NCI-H1092 (cell line): ENCODE results near the gene CAND1.
"Not testable (repeated sequence)": the region's sequence is repeated elsewhere in the genome, so short reads cannot be mapped to it uniquely, and the experiment has no call there.

Source experiments
- DNase-seq: peaks from one replicate; lab custom pipeline; 2025; lab: John Stamatoyannopoulos, UW

Gene CAND1

GRCh38 chr12:67280572-67280971 lies 11.4 kb downstream of the CAND1 start:
- DNase-seq: no peak

DNA sequence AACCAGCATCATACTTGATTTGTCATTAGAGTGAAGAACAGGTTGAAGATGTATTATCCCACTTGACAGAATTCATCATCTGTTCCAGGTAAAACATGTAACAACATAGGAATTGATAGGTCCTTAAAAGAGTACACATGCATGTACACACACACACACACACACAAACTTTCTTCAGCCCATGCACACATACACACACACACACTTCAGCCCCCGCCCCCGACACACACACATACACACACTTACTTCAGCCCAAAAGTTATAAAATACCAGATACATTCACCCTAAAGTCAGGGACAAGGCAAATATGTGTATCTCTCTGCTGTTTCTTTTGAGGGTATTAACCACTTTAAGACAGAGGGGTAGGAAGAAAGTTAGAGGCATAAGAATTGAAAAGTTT lies 15.4 kb downstream of the CAND1 start:
- DNase-seq: no peak

DNA sequence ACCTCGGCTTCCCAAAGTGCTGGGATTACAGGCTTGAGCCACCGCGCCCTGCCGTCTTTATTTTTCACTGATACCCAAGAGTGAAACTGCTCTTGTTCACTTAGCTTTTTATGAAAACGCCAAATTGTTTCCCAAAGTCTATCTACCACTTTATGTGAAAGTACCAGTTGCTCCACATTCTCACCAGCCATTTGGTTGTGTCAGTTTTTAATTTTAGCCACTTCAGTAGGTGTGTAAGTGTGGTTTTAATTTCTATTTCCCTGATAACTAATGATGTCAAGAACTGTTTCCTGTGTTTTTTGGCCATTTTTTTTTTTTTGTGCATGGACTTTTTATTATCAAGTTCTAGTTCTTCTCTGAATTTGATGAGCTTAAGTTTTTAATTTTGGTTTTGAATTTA lies 17.1 kb downstream of the CAND1 start:
- DNase-seq: no peak

GRCh38 chr12:67287311-67287710 lies 18.2 kb downstream of the CAND1 start:
- no peak for DNase-seq

DNA sequence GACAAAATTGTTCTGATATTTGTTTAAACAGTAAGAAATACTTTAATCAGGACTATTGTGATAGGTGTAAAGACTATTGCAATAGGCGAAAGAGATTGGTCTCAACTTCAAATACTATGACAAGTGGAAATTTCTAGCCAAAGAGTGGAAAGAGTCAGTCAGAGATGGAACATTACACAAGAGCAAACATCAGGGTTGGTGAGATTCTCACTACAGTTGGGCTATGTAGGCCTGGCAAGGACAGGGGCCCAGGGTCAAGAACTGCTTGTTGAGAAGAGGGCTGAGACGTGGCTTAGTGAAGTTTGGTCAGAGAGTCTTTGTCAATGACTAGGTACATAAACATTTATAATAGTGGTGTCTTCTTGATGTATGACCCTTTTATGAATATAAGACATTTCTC lies 19.4 kb downstream of the CAND1 start:
- DNase-seq: no peak

- DNase-seq: no peak
These were observed 21.2 kb downstream of the CAND1 start for GRCh38 chr12:67290378-67290777.

- DNase-seq: no peak
These were observed 30.4 kb downstream of the CAND1 start for GRCh38 chr12:67299526-67299925.

DNA sequence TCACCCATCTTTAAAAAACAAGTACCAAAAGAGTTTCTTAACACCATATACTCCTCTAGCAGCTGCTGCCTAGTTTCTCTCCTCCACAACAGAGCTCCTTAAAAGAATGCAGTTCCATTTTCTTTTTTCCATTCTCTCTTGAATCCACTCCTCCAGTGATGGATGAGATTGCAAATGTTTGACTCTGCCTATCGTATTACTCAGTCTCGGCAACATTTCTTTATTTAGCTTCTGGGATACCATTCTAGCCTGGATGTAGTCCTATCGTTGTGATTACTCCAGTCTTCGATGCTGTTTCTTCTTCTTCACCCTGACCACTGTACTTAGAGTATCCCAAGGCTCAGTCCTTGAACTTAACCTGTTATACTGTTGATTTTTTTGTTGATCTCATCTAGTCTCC lies 30.8 kb downstream of the CAND1 start:
- DNase-seq: no peak

DNA sequence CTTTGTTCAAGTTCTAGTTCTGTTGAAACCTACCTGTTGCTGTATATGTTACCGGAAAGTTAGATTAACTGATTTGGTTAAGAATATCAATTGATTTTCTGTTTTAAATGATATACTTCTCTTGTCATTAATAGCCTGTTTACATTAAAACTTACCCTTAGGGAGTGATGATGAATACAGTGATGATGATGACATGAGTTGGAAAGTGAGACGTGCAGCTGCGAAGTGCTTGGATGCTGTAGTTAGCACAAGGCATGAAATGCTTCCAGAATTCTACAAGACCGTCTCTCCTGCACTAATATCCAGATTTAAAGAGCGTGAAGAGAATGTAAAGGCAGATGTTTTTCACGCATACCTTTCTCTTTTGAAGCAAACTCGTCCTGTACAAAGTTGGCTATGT lies 33.0 kb downstream of the CAND1 start:
- DNase-seq: no peak

- no peak for DNase-seq
These were observed 36.4 kb downstream of the CAND1 start for GRCh38 chr12:67305544-67305943.

DNA sequence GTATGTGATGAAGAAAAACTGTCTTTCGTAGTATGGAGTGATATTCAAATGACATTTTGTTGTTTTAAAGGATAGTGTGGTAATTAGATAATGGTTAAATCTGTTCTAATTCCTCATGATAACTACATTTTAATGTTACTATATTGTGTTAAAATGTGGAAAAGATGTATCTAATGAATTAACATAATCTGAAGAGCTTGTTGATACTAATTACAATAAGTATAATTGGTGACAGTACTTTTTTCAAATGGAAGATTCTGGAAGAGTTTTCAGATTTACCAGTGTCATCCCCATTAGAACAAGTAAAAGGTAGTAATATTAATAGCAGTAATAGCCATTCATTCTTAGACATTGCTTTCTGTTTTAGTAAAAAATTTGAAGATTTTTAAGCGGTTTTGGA lies 37.6 kb downstream of the CAND1 start:
- DNase-seq: no peak

- DNase-seq: no peak
These were observed 46.5 kb downstream of the CAND1 start for GRCh38 chr12:67315661-67316060.

DNA sequence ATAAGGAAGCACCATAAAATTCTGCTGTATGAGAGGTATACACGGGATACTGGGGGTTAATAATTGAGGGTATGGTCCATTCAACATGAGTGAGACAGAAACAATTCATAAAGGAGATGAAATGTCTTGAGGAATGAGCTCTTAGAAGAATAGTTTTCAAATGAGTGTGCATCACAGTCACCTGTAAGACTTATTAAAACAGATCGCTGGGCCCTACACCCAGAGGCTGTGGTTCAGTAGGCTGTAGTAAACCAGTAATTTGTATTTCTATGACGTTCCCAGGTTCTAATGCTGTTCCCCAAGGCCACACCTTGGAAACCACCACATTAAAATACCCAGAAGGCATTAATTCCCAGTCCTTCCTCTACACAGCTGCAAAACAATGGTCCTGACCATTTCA lies 49.6 kb downstream of the CAND1 start:
- DNase-seq: no peak

- DNase-seq: no peak
These were observed 50.8 kb downstream of the CAND1 start for GRCh38 chr12:67319936-67320335.

DNA sequence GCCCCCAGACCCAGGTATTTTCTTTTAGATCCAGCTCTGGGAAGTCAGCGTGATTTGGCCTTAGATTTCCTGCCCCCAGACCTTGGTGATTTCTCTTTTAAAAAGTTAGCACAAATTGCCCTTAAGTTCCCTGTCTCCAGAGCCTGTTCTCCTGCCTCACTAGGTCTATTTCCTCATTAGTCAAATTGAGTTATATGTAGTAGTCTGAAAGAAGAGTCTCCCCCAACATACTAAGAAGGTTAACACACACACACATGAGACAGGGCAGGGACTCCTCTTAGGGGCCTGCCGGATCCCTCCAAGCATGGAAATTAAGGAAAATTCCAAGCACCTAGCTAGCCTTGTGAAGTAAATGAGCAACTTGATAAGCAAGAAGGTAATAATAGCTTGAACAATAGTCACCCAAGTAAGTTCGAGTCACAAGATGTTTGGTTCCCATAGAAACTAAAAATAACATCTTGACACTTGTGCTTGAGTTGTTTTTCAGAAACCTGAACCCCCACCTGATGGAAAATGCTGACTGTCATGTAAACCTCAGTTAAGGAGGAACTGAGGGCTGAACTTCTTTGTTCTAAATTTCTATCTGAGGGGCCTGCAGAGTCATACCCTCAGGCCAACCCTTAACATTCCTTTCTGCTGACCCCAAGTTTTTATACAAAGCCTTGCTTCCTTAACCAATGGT lies 51.6 kb downstream of the CAND1 start:
- no peak for DNase-seq

GRCh38 chr12:67322580-67322979 lies 53.4 kb downstream of the CAND1 start:
- no peak for DNase-seq

GRCh38 chr12:67323007-67323406 lies 53.8 kb downstream of the CAND1 start:
- DNase-seq: no peak

- no peak for DNase-seq
These were observed 57.5 kb downstream of the CAND1 start for GRCh38 chr12:67326637-67327036.

DNA sequence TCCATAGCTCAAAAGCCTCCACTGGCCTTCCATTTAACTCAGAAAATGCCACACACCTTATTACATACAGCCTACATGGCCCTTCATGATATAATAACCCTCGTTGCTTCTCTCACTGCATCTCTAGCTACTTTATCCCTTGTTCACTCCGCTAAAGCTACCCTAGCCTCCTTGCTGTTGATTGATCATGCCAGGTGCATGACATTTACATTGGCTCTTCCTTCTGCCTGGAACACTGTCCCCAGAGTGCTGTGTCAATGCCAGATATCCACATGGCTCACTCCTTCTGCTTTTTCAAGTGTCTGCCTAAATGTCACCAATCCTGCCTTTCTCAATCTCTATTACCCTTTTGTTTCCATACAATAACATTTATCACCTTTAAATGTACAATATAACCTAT lies 58.3 kb downstream of the CAND1 start:
- DNase-seq: no peak

GRCh38 chr12:67331123-67331522 lies 62.0 kb downstream of the CAND1 start:
- DNase-seq: no peak

DNA sequence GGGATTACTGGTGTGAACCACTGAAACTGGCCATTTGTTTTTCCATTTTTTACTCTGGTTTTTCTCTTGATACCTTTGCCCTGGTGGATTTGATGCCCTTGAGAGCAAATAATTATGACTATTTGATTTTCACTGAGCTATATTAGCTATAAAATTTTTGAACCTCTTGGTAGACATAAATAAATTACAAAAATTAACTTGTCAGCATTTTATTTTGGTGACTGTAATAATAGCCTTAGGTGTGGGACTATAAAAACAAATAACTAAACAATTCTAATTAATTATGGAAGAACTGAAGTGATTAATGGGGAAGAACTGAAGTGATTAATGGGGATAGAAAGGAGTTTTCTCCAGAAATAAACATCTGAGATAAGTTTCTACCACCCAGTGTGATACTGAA lies 62.7 kb downstream of the CAND1 start:
- no peak for DNase-seq

- DNase-seq: no peak
These were observed 64.5 kb downstream of the CAND1 start for GRCh38 chr12:67333649-67334048.

DNA sequence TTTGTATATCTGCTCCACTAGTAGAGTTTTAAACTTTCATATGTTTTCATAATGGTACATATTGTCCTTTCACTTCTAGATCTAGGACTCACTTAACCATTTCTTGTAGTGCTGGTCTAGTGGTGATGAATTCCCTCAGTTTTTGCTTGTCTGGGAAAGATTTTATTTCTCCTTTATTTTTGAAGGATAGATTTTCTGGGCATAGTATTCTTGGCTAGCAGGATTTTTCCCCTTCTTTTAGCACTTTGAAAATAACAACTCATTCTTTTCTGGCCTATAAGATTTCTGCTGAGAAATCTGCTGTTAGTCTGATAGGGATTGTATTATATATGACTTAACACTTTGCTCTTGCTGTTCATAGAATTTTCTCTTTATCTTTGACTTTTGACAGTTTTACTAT lies 69.3 kb downstream of the CAND1 start:
- no peak for DNase-seq

DNA sequence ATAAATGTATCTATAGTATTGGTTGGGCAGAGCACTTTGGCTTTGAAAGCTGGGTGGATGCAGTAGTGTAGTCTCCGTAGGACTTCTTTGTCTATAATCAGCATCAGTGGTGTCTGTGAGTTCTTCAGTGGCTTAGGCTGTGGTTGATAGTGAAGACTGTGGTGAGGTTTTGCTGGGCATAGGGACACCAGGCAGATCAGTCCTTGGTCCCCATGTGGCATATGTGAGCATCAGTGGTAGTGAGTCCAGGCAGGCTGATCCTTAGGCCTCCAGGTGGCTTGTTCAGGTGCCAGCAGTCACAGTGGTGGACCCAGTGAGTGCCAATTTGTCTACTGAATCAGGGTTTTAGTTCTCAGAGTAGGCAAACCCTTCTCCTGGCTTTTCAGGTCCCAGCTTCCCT lies 70.4 kb downstream of the CAND1 start:
- no peak for DNase-seq

- DNase-seq: not testable (repeated sequence)
These were observed 71.9 kb downstream of the CAND1 start for GRCh38 chr12:67341086-67341485.
